ENCODE results near the gene TRIP12. TPM values are rescaled to one million over a fixed set of nuclear protein-coding genes. Genes with fewer than 3 reads are reported as not detected.

Gene TRIP12
- total RNA-seq, 1 experiment from 2014 or later, result 115 TPM

DNA sequence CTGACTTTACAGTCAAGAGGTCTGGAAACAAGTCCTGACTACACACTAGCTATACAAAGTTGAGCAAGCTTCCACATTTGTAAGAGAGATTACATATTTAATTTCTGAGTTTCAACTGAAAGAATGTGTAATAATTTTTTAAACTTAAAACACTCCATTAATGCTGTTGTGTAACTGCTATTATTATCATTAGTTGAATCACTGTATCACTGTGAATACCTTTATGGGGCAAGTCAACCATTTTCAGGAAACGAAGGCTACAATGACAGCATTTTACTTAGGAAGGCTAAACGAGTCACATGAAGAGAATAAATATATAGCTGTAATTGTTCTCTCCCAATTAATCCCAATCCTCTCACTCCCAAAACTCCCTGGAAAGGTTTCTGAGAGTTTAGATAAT lies 46.3 kb downstream of the TRIP12 start:
- Mint-ChIP-seq H3K9me3 (ENCODE audit: unreplicated experiment) (no peaks in the 10 kb centered on the region), H3K4me3 (ENCODE audit: unreplicated experiment) (no peak overlapping the region), H3K36me3 (ENCODE audit: insufficient read depth, unreplicated experiment) (peaks cover 18% of the 10 kb centered on the region), H3K27ac (ENCODE audit: unreplicated experiment) (no peak overlapping the region), H3K27me3 (ENCODE audit: insufficient read depth, unreplicated experiment) (no peaks in the 10 kb centered on the region), H3K4me1 (ENCODE audit: low read depth, unreplicated experiment) (no peaks in the 10 kb centered on the region)
- BruUV-seq (replicated peaks), result no TSS peak
- ChIA-PET CTCF (no interaction called here), POLR2A (no interaction called here)
- H3K36me3 ChIP-seq (ENCODE audit: control insufficient read depth, insufficient read depth, low read length), result no peaks in the 10 kb centered on the region
- DNase-seq, result no peak
- TF ChIP-seq, protein P1, sequence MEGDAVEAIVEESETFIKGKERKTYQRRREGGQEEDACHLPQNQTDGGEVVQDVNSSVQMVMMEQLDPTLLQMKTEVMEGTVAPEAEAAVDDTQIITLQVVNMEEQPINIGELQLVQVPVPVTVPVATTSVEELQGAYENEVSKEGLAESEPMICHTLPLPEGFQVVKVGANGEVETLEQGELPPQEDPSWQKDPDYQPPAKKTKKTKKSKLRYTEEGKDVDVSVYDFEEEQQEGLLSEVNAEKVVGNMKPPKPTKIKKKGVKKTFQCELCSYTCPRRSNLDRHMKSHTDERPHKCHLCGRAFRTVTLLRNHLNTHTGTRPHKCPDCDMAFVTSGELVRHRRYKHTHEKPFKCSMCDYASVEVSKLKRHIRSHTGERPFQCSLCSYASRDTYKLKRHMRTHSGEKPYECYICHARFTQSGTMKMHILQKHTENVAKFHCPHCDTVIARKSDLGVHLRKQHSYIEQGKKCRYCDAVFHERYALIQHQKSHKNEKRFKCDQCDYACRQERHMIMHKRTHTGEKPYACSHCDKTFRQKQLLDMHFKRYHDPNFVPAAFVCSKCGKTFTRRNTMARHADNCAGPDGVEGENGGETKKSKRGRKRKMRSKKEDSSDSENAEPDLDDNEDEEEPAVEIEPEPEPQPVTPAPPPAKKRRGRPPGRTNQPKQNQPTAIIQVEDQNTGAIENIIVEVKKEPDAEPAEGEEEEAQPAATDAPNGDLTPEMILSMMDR (IDR thresholded peaks at IDR 0.05; ENCODE audit: insufficient read depth in 1 of 2, low read depth in 1 of 2, low read length in 1 of 2, severe bottlenecking in 1 of 2, unreplicated experiment in 1 of 2), result no peak
- H3K27me3 ChIP-seq (replicated peaks; ENCODE audit: control insufficient read depth, insufficient read depth, low read length), result no peaks in the 10 kb centered on the region
- no peaks in the 10 kb centered on the region for H3K9me3 ChIP-seq
- no peaks in the 10 kb centered on the region for H3K4me1 ChIP-seq
- H3K4me3 ChIP-seq (ENCODE audit: low read depth, low read length), result no peak overlapping the region
- intact Hi-C loops (cut with micrococcal nuclease; ENCODE audit: unreplicated experiment), result no loop called here

DNA sequence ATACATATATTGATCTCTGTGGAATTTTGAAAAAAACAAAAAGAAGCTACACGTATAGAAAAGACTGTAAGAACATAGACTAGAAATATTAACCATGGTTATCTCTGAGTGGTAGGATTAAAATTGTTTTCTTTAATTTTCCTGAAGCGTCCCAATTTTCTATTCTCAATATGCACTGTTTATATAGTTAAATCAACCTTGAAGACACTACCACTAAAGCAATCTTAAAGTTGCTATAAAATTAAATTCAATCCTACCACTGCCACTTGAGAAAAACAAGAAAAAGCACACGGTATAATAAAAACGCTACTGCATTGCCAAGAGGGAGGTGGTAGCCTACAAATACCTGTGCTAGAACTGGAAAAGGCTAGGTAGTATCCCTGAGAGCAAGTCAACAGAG lies 47.2 kb downstream of the TRIP12 start:
- H3K36me3 ChIP-seq (ENCODE audit: control insufficient read depth, insufficient read depth, low read length), result no peaks in the 10 kb centered on the region
- no peaks in the 10 kb centered on the region for H3K27me3 Mint-ChIP-seq (ENCODE audit: insufficient read depth, unreplicated experiment)
- POLR2A ChIA-PET, result no interaction called here

DNA sequence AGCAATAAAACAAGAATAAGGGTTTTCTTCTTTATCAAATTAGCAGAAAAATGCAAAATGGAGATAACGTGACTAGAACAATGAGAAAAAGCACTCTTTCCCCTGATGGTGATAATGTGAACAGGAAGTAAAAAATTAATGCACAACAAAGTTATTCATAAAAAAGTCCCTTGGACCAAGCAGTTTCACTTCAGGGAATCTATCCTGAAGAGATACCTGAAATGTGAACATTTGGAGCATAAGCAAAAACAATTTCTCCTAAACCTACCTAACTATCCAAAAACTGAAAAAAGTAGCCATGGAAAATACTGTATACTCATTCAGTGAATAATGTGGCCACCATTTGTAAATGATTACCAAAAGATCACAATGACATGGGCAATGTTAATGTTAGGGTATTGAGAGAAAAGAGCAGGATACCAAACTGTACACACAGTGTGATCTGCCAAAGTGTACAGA lies 48.7 kb downstream of the TRIP12 start:
- BruUV-seq (replicated peaks), result no TSS peak
- H3K27me3 ChIP-seq (replicated peaks; ENCODE audit: control insufficient read depth, insufficient read depth, low read length), result no peaks in the 10 kb centered on the region
- no peak overlapping the region for H3K4me3 ChIP-seq (ENCODE audit: low read depth, low read length)
- Mint-ChIP-seq H3K4me1 (ENCODE audit: low read depth, unreplicated experiment) (no peaks in the 10 kb centered on the region), H3K27ac (ENCODE audit: unreplicated experiment) (no peak overlapping the region), H3K4me3 (ENCODE audit: unreplicated experiment) (no peak overlapping the region), H3K9me3 (ENCODE audit: unreplicated experiment) (no peaks in the 10 kb centered on the region), H3K27me3 (ENCODE audit: insufficient read depth, unreplicated experiment) (no peaks in the 10 kb centered on the region), H3K36me3 (ENCODE audit: insufficient read depth, unreplicated experiment) (peaks cover 19% of the 10 kb centered on the region)
- no peak for DNase-seq
- ChIA-PET POLR2A (no interaction called here), CTCF (no interaction called here)
- H3K9me3 ChIP-seq, result no peaks in the 10 kb centered on the region
- TF ChIP-seq, protein P1 (IDR thresholded peaks at IDR 0.05; ENCODE audit: insufficient read depth in 1 of 2, low read depth in 1 of 2, low read length in 1 of 2, severe bottlenecking in 1 of 2, unreplicated experiment in 1 of 2), result no peak
- no peaks in the 10 kb centered on the region for H3K4me1 ChIP-seq
- H3K36me3 ChIP-seq (ENCODE audit: control insufficient read depth, insufficient read depth, low read length), result no peaks in the 10 kb centered on the region
- intact Hi-C loops (cut with micrococcal nuclease; ENCODE audit: unreplicated experiment), result no loop called here

More for the DNA sequence above, 47.2 kb downstream of the TRIP12 start:
- no TSS peak for BruUV-seq (replicated peaks)
- no peaks in the 10 kb centered on the region for H3K4me1 ChIP-seq
- H3K4me3 Mint-ChIP-seq (ENCODE audit: unreplicated experiment), result no peak overlapping the region
- TF ChIP-seq, protein P1 (IDR thresholded peaks at IDR 0.05; ENCODE audit: insufficient read depth in 1 of 2, low read depth in 1 of 2, low read length in 1 of 2, severe bottlenecking in 1 of 2, unreplicated experiment in 1 of 2), result no peak
- no peaks in the 10 kb centered on the region for H3K9me3 ChIP-seq
- no peaks in the 10 kb centered on the region for H3K27me3 ChIP-seq (replicated peaks; ENCODE audit: control insufficient read depth, insufficient read depth, low read length)
- intact Hi-C loops (cut with micrococcal nuclease; ENCODE audit: unreplicated experiment), result no loop called here
- H3K9me3 Mint-ChIP-seq (ENCODE audit: unreplicated experiment), result no peaks in the 10 kb centered on the region
- no peaks in the 10 kb centered on the region for H3K4me1 Mint-ChIP-seq (ENCODE audit: low read depth, unreplicated experiment)
- no peak overlapping the region for H3K4me3 ChIP-seq (ENCODE audit: low read depth, low read length)
- CTCF ChIA-PET, result no interaction called here
- H3K36me3 Mint-ChIP-seq (ENCODE audit: insufficient read depth, unreplicated experiment), result peaks cover 25% of the 10 kb centered on the region
- H3K27ac Mint-ChIP-seq (ENCODE audit: unreplicated experiment), result no peak overlapping the region
- DNase-seq, result no peak
